PC-9 (cell line): Measurements from ENCODE around the gene HPCAL1.

ENCODE experiments used
- CTCF ChIP-seq: fragments of 200-600 bp; sonication (generic); conservative IDR thresholded peaks from 2 replicates; pipeline ENCODE4 v1.6.1; 2017; ENCODE audit warnings: mixed run types, antibody characterized with exemption, mild to moderate bottlenecking, moderate library complexity
- EZH2 ChIP-seq: fragments of 200-600 bp; sonication (generic); IDR thresholded peaks from 2 replicates; pipeline ENCODE4 v1.8.0; 2017; ENCODE audit warnings: antibody characterized with exemption, low read depth

GRCh38 chr2:10385933-10386773 lies 83.4 kb downstream of the HPCAL1 start:
- TF ChIP-seq CTCF, result no peak
- no peak for TF ChIP-seq EZH2
